HG03066 (cell line): Measurements from ENCODE around the gene PRSS8.
"Not testable (repeated sequence)": the region's sequence is repeated elsewhere in the genome, so short reads cannot be mapped to it uniquely, and the experiment has no call there.

Source experiments
- ATAC-seq: cut with Tn5 transposase; IDR thresholded peaks from one replicate; pipeline ENCODE4 v1.9.1; 2021; ENCODE audit warnings: low read depth; ENCODE audit not compliant: unreplicated experiment

The PRSS8 gene

DNA sequence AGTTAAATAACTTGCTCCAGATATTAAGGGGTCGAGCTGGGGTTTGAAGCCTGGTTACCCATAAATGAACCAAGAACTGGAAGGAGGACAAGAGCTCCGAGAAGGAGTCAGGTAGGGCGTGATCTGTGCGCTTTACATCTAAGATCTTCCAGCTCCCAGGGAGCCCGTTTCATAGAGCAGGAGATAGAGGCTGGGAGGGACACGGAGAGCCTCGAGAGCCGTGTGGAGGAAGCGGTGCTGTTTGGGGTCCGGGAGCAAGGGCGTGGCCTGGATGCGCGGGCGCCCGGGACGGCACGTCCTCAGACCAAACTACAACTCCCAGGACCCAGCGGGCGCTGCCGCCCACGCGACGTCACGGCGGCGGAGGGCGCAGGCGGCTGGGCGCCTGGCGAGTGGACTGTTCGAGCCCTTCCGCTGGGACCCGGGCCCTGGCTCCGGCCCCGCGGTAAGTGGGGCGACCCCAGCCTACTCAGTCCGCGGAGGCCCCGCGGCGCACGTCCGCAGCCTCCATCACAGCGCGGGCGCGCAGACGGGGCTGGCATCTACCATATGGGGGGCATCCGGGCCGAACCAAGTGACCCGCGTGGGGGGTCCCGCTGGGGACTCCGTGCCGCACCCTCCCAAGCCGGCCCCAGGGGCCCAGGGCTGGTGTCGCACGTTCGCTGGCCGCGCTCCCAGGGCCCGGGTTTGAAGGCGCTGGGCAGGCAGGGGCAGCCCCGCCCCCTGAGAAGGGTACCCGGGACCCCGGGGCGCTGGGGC is 27.3 kb downstream of the PRSS8 start, which contains the start of gene BCKDK:
TSS of gene BCKDK (plus strand) at position 352 of the 759 bp plus-strand sequence. CDS start 838 bp downstream, outside the sequence.
- ATAC-seq = peak; percentile 80

DNA sequence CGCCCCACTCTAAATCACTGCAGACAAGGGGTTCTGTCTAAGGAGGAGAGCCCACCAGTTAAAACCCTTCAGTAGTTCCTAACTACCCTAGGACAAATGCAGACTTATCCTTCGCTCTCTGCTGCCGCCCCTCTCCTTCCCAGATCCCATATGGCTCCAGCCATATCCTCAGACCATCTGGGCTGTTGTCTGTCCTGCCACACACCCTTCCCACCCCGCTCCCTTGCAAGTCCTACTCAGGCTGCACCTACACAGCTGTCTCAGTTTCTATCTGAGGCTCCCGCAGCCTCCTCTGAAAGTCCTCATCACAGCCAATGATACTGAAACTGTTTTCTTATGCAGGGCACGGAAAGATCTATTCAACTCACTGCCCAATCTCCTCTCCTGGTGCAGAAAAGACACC is 28.1 kb downstream of the PRSS8 start:
- ATAC-seq = peak; percentile 57

DNA sequence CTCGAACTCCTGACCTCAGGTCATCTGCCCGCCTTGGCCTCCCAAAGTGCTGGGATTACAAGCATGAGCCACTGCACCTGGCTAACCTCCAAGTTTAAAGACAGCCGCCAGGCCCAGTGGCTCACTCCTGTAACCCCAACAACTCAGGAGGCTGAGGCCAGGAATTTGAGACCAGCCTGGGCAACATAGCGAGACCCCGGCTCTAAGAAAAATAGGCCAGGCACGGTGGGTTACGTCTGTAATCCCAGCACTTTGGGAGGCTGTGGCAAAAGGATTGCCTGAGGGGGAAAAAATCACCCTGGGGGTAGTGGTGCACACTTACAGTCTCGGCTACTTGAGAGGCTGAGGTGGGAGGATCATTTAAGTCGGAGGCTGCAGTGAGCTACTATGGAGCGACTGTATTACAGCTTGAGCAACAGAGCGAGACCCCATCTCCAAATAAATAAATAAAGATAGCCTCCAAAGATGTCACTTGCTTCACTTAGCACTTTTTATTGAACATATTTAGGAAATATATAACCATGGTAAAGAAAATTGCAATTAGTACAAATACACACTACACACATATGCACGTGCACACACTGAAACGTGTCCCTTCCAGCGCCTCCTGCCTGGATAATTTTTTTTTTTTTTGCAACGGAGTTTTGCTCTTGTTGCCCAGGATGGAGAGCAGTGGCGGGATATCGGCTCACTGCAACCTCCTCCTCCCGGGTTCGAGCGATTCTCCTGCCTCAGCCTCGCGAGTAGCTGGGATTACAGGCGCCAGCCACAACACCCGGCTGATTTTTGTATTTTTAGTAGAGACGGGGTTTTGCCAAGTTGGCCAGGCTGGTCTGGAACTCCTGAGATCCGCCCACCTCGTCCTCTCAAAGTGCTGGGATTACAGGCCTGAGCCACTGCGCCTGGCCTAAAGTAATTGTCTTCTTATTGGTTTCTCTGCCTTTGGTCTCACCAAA is 28.7 kb downstream of the PRSS8 start:
- ATAC-seq = no peak

- no peak for ATAC-seq
Measured at GRCh38 chr16:31105677-31106213, 29.8 kb downstream of the PRSS8 start.

GRCh38 chr16:31100876-31101641 is 34.5 kb downstream of the PRSS8 start:
- ATAC-seq = not testable (repeated sequence)

GRCh38 chr16:31099860-31100638 is 35.5 kb downstream of the PRSS8 start:
- no peak for ATAC-seq

DNA sequence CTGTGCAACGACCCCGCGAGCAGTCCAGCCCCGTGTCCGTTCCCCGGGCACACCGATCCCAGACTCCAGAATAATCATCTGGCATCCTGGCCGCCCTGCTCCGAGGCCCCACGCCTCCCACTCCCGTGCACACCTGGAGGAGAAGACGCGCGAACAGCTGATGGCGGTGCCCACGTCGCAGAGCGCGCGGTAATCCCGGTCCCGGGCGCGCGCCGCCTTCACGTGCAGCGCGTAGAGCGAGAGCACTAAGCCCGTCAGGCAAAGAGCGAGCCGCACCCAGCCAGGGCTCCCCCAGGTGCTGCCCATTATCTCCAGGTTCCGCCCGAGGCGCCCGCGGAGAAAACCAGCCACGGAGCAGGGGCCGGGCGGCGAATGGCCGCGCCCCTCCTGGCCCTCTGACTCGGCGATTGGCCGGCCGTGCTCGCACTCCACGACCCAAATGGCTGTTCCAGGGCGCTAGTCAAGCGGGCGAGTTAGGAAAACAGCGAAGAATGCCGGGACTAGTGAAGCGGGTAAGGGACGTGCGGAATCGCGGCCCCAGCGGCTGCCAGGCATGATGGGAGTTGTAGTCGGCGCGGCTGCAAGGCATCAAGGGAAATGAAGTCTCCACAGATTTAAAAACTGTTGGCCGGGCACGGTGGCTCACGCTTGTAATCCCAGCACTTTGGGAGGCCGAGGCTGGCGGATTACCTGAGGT is 41.0 kb downstream of the PRSS8 start, which contains the start of gene VKORC1:
TSS of gene VKORC1 (minus strand) at position 374 of the 697 bp plus-strand sequence. CDS start at position 306, 68 bp downstream.
- ATAC-seq = peak; percentile 82

DNA sequence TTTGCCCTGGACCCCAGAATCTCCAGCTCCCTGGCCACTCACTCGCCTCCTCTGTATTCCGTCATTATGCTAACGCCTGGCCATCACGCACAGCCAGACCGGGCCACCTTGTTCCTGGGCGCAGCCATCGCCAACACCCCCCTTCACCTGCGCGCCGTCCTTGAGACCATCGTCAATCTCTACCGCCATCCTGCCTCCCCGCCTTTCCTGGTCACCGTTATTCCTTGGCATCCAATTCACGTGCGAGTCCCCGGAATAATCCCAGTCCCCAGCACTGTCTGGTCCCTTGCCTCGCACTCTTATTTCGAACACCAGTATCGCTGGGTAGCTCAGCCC is 41.5 kb downstream of the PRSS8 start:
- ATAC-seq = peak; percentile 7

- ATAC-seq = no peak
Measured at GRCh38 chr16:31093132-31093703, 42.3 kb downstream of the PRSS8 start.

GRCh38 chr16:31092330-31092729 is 43.2 kb downstream of the PRSS8 start:
- ATAC-seq = no peak

- no peak for ATAC-seq
Measured at GRCh38 chr16:31090540-31090939, 45.0 kb downstream of the PRSS8 start.

DNA sequence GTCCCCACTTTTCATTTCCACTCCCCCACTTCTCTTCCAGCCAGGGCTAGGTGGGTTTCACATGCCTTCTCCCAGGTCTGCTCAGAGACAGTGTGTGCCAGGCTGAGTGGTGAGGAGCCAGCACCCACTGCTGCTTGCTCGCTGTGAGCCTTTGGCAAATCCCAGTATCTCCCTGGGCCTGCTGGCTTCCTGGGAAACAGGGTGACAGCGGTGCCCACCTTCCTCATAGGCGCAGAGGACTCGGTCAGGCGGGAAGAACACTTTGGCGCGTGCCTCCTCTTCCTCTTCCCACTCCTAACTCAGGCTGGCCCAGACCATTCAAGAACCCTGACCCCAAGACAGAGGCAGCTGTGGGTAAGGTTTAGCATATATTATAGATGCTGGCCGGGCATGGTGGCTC is 46.3 kb downstream of the PRSS8 start:
- ATAC-seq = no peak

DNA sequence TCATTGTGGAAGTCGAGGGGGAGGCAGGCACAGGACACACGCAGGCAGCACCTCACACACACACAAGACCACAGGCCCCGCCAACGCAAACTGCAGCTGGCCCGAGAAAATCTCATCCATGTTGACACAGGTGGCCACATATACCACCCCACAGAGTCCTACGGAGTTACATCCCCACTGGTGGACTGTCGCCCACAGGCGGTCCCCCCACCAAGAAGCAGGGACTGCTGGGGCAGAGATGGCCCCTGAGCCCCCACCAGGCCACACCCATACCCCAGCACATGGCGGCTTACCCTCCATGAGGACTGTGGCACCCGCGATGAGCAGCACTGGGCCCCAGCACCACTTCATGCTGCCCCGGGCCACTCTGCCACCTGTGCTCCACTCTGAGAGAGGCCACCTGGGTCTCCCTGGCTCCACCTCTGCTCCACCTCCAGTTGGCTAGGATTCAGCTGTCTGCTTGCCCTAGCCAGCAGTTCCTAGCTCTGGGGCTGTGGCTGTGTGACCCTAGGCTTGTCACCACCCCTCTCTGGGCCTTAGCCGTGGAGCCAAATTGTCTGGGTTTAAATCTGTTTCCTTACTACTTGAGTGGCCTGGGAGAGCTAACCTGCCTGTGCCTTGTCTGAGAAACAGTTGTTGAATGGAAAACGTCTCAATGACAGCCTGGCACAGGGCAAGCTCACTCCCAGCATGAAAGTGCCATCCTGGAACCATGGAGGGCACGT is 46.9 kb downstream of the PRSS8 start, which contains the start of gene PRSS53:
TSS of gene PRSS53 (minus strand) at position 485 of the 725 bp plus-strand sequence. CDS start at position 351, 134 bp downstream.
- no peak for ATAC-seq

GRCh38 chr16:31087971-31088370 is 47.6 kb downstream of the PRSS8 start:
- no peak for ATAC-seq

DNA sequence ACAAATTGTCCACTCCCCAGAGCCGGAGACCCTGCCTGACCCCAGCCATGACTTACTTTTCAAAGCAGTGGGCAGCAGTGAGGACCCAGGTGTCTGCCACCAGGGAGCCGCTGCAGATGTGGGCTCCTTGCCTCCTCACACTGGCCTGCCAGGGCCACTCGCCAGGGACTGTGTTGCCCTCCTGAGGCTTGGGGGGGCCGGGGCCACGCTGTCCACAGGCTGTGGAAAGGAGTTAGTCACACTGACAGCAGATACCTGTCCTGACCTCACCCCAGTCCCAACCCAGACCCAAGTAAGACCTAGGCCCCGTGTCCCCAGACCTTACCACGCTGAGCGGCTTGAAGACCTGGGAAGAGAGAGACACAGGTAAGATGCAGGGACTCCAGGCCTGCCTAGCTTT is 48.0 kb downstream of the PRSS8 start:
- ATAC-seq = no peak

DNA sequence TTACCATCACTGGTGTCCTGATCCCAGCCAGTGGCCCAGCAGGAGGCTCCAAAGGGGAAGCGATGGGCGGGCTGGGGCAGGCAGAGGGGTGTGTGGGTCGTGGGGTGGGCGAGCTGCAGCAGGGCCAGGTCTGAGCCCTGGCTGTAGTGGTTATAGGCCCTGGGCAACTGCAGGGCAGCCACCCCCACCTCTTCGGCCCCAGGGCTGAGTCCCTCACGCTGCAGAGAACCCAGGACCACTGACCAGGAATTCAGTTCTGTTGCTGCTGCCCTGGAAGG is 49.0 kb downstream of the PRSS8 start:
- ATAC-seq = no peak

DNA sequence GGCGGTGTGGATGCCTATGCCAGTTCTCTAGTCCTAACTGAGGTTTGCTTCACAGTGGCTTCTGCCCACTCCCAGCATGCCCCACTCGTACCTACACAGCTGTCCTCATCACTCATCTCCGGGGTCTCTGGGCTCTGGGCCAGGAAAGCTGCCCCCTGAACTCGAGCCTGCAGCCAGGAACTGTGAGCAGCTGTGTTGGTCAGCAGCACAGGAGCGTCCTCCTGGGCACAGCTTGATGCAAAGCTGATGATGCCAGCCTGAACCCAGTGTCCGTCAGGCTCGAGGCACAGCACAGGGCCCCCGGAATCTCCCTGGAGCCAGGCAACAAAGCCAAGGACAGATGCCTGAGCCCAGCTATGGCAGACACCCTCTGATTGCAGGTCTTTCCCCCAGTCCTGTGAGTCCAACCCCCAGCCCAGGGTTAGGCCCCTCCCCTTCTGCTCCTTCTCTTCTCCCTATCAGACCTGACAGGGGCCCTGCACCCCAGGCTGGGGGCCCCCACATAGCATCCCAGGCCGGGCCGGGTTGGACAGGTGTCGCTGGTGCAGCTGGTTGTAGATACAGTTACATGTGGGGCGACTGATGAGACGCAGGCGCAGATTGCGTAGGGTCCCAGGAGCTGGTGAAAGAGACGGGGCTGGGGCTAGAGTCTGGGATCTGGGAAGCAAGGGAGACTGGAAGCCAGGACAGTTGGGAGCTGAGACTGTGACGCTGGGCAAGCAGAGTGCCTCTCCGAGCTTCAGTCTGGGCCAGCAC is 49.5 kb downstream of the PRSS8 start:
- ATAC-seq = no peak
